Neural crest cell (in vitro differentiated cells): Measurements from ENCODE around the gene ZBTB20. TPM values are rescaled to one million over a fixed set of nuclear protein-coding genes. Genes with fewer than 3 reads are reported as not detected.
A peak's percentile ranks its signal among the peaks of the same experiment; 100 is the strongest.

Experiments
- DNase-seq: peaks from one replicate; pipeline ENCODE4 v3.0.0; 2021; ENCODE audit warnings: low read depth, mixed read lengths, low spot score
- H3K27ac Mint-ChIP-seq: one replicate; pipeline ENCODE4 v1.8.0; 2021; ENCODE audit warnings: mild to moderate bottlenecking, mixed read lengths; ENCODE audit not compliant: unreplicated experiment
- H3K27me3 Mint-ChIP-seq: 2 replicates; pipeline ENCODE4 v1.8.0; 2021; ENCODE audit warnings: low read depth, mild to moderate bottlenecking, mixed read lengths
- H3K36me3 Mint-ChIP-seq: 2 replicates; pipeline ENCODE4 v1.8.0; 2021; ENCODE audit warnings: low read depth, mild to moderate bottlenecking, mixed read lengths
- H3K4me1 Mint-ChIP-seq: 2 replicates; pipeline ENCODE4 v1.8.0; 2021; ENCODE audit warnings: mixed read lengths
- H3K4me3 Mint-ChIP-seq: one replicate; pipeline ENCODE4 v1.8.0; 2021; ENCODE audit warnings: mild to moderate bottlenecking, mixed read lengths
- H3K9me3 Mint-ChIP-seq: 2 replicates; pipeline ENCODE4 v1.8.0; 2021; ENCODE audit warnings: mixed read lengths
- total RNA-seq: library from RNA; stranded (reverse); gene quantifications from 2 replicates; pipeline ENCODE4 v1.2.1, GENCODE V29; 2021
- TF ChIP-seq, protein P1 (sequence below): fragments of 200-600 bp; sonication (generic); conservative IDR thresholded peaks from 2 replicates; pipeline ENCODE4 v1.5.0; 2021; ENCODE audit warnings: antibody characterized with exemption, mild to moderate bottlenecking

Gene ZBTB20
- total RNA-seq, 1 donor from 2014 or later: 12.4 TPM

DNA sequence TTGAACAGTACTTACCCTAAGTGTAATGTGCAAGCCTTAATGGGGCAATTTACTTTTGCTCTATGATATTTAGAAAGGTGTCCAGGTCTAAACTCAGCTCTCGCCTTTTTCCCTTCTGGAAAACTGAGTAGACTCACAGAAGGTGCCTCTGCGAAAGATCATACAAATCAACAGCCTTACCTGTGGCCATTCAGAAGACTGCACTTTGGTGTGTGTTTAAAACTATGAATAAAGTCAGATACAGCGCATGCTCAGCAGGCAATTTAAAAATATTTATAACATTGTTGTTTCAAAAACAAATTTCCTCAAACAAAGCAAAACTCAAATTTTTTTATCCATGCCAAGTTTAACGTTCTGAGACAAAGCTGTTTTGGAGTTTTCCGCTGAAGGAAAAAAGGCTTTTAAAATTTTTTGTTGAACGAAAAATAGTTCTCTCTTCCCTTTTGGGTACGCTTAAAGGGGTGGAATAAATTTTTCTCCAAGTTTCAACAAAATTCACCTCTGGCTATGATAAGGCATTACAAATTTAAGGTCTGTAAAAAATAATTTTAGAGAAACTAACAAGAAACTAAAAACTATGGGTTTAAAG, 697.0 kb downstream of the ZBTB20 start:
- no peaks in the 10 kb centered on the region for H3K9me3 Mint-ChIP-seq
- no peaks in the 10 kb centered on the region for H3K36me3 Mint-ChIP-seq
- TF ChIP-seq, protein P1, sequence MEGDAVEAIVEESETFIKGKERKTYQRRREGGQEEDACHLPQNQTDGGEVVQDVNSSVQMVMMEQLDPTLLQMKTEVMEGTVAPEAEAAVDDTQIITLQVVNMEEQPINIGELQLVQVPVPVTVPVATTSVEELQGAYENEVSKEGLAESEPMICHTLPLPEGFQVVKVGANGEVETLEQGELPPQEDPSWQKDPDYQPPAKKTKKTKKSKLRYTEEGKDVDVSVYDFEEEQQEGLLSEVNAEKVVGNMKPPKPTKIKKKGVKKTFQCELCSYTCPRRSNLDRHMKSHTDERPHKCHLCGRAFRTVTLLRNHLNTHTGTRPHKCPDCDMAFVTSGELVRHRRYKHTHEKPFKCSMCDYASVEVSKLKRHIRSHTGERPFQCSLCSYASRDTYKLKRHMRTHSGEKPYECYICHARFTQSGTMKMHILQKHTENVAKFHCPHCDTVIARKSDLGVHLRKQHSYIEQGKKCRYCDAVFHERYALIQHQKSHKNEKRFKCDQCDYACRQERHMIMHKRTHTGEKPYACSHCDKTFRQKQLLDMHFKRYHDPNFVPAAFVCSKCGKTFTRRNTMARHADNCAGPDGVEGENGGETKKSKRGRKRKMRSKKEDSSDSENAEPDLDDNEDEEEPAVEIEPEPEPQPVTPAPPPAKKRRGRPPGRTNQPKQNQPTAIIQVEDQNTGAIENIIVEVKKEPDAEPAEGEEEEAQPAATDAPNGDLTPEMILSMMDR: no peak
- no peak overlapping the region for H3K4me3 Mint-ChIP-seq
- H3K4me1 Mint-ChIP-seq: peaks cover 23% of the 10 kb centered on the region
- no peak for DNase-seq
- peak overlapping the region; percentile 8 for H3K27ac Mint-ChIP-seq
- H3K27me3 Mint-ChIP-seq: no peaks in the 10 kb centered on the region

GRCh38 chr3:114449271-114450007, 697.6 kb downstream of the ZBTB20 start:
- Mint-ChIP-seq H3K4me1 (peaks cover 24% of the 10 kb centered on the region), H3K36me3 (no peaks in the 10 kb centered on the region), H3K27ac (no peak overlapping the region), H3K4me3 (no peak overlapping the region), H3K27me3 (no peaks in the 10 kb centered on the region), H3K9me3 (no peaks in the 10 kb centered on the region)
- TF ChIP-seq, protein P1: no peak
- no peak for DNase-seq

- Mint-ChIP-seq H3K9me3 (no peaks in the 10 kb centered on the region), H3K27ac (no peak overlapping the region), H3K4me1 (peaks cover 24% of the 10 kb centered on the region), H3K36me3 (no peaks in the 10 kb centered on the region), H3K4me3 (no peak overlapping the region), H3K27me3 (no peaks in the 10 kb centered on the region)
- TF ChIP-seq, protein P1: no peak
- DNase-seq: no peak
Observed at GRCh38 chr3:114447950-114448479, 699.1 kb downstream of the ZBTB20 start.

GRCh38 chr3:114447545-114447944, 699.5 kb downstream of the ZBTB20 start:
- H3K36me3 Mint-ChIP-seq: no peaks in the 10 kb centered on the region

GRCh38 chr3:114446600-114446999, 700.5 kb downstream of the ZBTB20 start:
- no peak for DNase-seq
- no peaks in the 10 kb centered on the region for H3K27me3 Mint-ChIP-seq
- no peaks in the 10 kb centered on the region for H3K36me3 Mint-ChIP-seq
- H3K4me1 Mint-ChIP-seq: peaks cover 19% of the 10 kb centered on the region
- no peak overlapping the region for H3K4me3 Mint-ChIP-seq
- TF ChIP-seq, protein P1: no peak
- no peak overlapping the region for H3K27ac Mint-ChIP-seq
- H3K9me3 Mint-ChIP-seq: no peaks in the 10 kb centered on the region

More at GRCh38 chr3:114447545-114447944, 699.5 kb downstream of the ZBTB20 start:
- Mint-ChIP-seq H3K4me1 (peaks cover 24% of the 10 kb centered on the region), H3K27ac (no peak overlapping the region), H3K27me3 (no peaks in the 10 kb centered on the region), H3K4me3 (no peak overlapping the region), H3K9me3 (no peaks in the 10 kb centered on the region)
- TF ChIP-seq, protein P1: no peak
- no peak for DNase-seq
